Subcutaneous abdominal adipose tissue (tissue), 5 donors: ENCODE results near the gene GARNL3.

Source experiments
- H3K27ac ChIP-seq: one replicate; pipeline ENCODE4 v1.7.0; 2013; ENCODE audit warnings: low read depth, mild to moderate bottlenecking, inconsistent platforms, low read length, moderate library complexity
- H3K27me3 ChIP-seq, 5 donors: one replicate each; pipeline ENCODE4 v1.7.0; 2013; ENCODE audit warnings: low read length in 5 of 5, inconsistent platforms in 1 of 5; ENCODE audit not compliant: control insufficient read depth in 5 of 5, insufficient read depth in 4 of 5
- H3K36me3 ChIP-seq, 5 donors: one replicate each; pipeline ENCODE4 v1.7.0; 2013; ENCODE audit warnings: low read length in 5 of 5; ENCODE audit not compliant: control insufficient read depth in 5 of 5, insufficient read depth in 5 of 5
- H3K4me1 ChIP-seq, 5 donors: one replicate each; pipeline ENCODE4 v1.7.0; 2013; ENCODE audit warnings: low read length in 5 of 5, mild to moderate bottlenecking in 3 of 5, moderate library complexity in 1 of 5; ENCODE audit not compliant: control insufficient read depth in 5 of 5, insufficient read depth in 5 of 5
- H3K4me3 ChIP-seq, 5 donors: one replicate each; pipeline ENCODE4 v1.7.0; 2013; ENCODE audit warnings: low read length in 5 of 5, low read depth in 1 of 5
- H3K9ac ChIP-seq, 5 donors: one replicate each; pipeline ENCODE4 v1.7.0; 2013; ENCODE audit warnings: low read length in 5 of 5, mild to moderate bottlenecking in 4 of 5, moderate library complexity in 3 of 5
- H3K9me3 ChIP-seq, 5 donors: one replicate each; pipeline ENCODE4 v1.7.0; 2013; ENCODE audit warnings: low read length in 5 of 5; ENCODE audit not compliant: control insufficient read depth in 5 of 5
- donor health status: healthy.
- donor health status: healthy.
- donor health status: healthy.
- donor health status: healthy.
- donor health status: healthy.

The GARNL3 gene

DNA sequence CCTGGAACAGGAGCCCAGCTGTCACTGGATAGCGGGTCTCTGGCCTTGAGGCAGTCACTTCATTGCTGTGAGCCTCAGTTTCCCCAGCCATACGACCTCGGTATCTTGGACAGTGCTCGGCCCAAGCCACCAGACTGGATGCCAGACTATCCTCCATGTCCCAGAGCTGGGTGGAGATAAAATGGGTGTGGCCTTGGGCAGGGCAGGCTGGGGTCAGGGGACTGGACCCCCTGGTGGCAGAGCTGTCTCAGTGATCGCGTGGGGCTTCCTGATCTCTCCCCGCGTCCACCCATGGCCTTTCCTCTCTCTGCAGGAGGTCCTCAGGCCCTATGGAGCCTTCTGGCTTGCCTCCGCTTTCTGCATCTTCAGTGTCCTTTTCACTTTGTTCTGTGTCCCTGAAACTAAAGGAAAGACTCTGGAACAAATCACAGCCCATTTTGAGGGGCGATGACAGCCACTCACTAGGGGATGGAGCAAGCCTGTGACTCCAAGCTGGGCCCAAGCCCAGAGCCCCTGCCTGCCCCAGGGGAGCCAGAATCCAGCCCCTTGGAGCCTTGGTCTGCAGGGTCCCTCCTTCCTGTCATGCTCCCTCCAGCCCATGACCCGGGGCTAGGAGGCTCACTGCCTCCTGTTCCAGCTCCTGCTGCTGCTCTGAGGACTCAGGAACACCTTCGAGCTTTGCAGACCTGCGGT is 142.4 kb downstream of the GARNL3 start:
- H3K27ac ChIP-seq = no peak overlapping the region
- no peaks in the 10 kb centered on the region for H3K9me3 ChIP-seq
- H3K9ac ChIP-seq = no peak overlapping the region
- no peaks in the 10 kb centered on the region for H3K4me1 ChIP-seq
- peaks cover 0 to 59% (median 40%) of the 10 kb centered on the region in 5 donors for H3K36me3 ChIP-seq
- H3K4me3 ChIP-seq = no peak overlapping the region
- H3K27me3 ChIP-seq = no peaks in the 10 kb centered on the region

DNA sequence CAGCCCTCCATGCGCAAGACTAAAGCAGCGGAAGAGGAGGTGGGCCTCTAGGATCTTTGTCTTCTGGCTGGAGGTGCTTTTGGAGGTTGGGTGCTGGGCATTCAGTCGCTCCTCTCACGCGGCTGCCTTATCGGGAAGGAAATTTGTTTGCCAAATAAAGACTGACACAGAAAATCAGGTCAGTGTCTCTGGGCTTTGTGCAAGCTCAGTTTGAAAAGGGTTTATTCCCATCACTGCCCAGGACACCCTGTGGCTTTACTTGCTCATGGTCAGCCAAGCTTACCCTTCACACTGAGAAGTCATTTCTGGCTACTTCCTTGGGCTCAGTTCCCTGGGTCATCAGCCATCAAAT is 142.9 kb downstream of the GARNL3 start:
- peaks cover 0 to 4% (median 0%) of the 10 kb centered on the region in 5 donors for H3K4me1 ChIP-seq
- H3K27ac ChIP-seq = no peak overlapping the region
- H3K36me3 ChIP-seq = peaks cover 0 to 54% (median 37%) of the 10 kb centered on the region in 5 donors
- H3K27me3 ChIP-seq = no peaks in the 10 kb centered on the region
- no peak overlapping the region for H3K9ac ChIP-seq
- H3K4me3 ChIP-seq = no peak overlapping the region
- H3K9me3 ChIP-seq = no peaks in the 10 kb centered on the region

DNA sequence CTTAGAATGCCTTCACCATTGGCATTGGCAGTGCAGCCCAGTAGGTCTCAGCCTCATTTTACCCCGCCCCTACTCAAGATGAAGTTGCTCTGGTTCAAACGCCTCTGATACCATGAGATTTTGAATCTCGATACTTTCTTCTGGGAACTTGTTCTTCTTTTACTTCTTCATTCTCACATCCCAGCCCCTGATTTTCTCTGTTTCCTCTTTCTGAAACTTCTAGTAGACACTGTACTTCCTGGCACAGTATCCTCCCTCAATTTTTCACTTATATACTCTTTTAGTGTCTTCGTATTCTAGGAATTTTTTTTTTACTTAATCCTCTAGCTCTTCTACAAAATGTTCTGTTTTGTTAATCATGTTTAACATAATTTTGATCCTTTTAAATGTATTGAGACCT is 146.5 kb downstream of the GARNL3 start:
- H3K4me1 ChIP-seq = peaks cover 0 to 7% (median 2%) of the 10 kb centered on the region in 5 donors
- no peak overlapping the region for H3K4me3 ChIP-seq
- no peak overlapping the region for H3K27ac ChIP-seq
- H3K36me3 ChIP-seq = peaks cover 0 to 20% (median 10%) of the 10 kb centered on the region in 5 donors
- H3K9me3 ChIP-seq = no peaks in the 10 kb centered on the region
- H3K9ac ChIP-seq = no peak overlapping the region
- H3K27me3 ChIP-seq = no peaks in the 10 kb centered on the region

DNA sequence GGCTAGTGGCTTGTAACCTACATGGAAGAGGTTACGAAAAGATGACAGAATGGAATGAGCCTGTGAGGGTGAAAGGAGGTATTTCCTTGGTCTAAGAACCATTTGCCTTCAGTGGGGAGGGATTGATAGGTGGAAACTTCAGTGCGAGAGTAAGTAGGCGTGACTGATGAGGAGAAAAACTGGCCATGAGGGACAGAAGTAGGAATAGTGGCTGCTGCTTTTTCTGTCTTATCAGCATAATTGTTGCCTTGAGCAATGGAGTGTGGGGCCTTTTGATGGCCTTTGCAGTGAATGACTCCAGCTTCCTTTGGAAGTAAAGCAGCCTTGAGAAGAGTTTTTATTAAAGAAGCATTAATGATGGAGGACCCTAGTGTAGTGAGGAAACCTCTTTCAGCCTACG is 150.6 kb downstream of the GARNL3 start:
- H3K27me3 ChIP-seq = no peaks in the 10 kb centered on the region
- peaks cover 0 to 6% (median 2%) of the 10 kb centered on the region in 5 donors for H3K36me3 ChIP-seq
- H3K27ac ChIP-seq = no peak overlapping the region
- no peaks in the 10 kb centered on the region for H3K9me3 ChIP-seq
- peaks cover 0 to 17% (median 5%) of the 10 kb centered on the region in 5 donors for H3K4me1 ChIP-seq
- no peak overlapping the region for H3K9ac ChIP-seq
- H3K4me3 ChIP-seq = no peak overlapping the region

DNA sequence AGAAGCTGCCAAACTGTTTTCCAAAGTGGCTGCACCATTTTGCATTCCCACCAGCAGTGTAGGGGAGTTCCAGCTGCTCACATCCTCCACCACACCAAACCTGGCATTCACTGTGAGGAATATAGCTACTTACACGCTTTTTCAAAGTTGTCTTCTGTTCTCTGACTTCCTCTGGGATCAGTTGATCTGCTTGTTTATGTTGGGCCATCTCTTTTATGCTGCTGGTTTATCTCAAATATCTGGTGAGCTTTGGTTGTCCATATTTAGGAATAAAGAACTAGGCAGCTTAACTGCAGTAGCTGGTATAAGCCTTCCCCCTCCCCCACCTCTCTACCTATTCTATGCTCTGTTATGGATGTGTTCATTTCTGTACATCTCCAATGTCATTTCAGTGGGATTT is 151.1 kb downstream of the GARNL3 start:
- Histone ChIP-seq H3K27ac (no peak overlapping the region), H3K4me1 (peaks cover 0 to 17% (median 5%) of the 10 kb centered on the region in 5 donors), H3K9ac (no peak overlapping the region), H3K9me3 (no peaks in the 10 kb centered on the region), H3K27me3 (no peaks in the 10 kb centered on the region), H3K4me3 (no peak overlapping the region), H3K36me3 (peaks cover 0 to 6% (median 2%) of the 10 kb centered on the region in 5 donors)

DNA sequence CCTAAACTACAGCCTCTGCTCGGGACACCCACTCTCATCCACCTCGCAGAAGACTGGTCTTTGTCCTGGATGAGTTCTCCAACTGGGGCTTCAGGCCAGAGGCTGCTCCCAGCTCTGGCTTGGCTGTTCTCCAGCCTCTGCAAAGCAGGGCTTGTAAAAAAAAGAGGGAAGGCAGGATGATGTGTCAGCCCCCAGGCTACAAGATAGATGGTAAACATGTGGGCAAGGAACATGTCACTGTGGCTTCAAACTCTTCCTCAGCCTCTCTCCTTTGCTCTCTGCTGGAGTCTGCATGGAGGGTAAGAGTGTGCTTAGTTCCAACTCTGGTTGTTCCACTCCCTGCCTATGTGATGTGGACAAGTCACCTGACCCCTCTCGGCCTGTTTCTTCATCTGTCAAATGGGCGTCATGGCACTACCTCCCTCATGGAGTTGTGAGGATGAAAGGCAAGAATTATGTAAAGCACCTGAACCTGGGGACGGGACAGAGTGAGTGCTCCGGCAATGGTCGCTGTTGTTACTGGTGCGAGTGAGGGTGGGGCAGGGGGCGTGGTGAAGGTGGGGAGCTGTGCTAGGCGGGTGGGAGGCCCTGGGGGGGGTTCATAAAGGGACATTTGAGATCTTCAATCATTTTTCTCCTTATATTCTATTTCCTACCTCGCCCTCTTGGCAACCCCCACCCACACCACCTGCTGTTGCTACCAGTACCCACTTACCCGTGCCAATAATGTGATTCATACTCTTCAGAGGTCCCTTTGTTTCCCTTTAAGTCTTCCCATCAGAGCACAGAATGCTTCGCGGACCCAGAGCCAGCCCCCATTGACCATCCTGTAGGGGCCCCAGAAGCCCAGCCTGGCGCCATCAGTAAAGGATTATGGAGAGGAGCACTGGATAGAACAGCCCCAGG is 152.8 kb downstream of the GARNL3 start:
- H3K9ac ChIP-seq = no peak overlapping the region
- no peaks in the 10 kb centered on the region for H3K9me3 ChIP-seq
- no peak overlapping the region for H3K4me3 ChIP-seq
- no peaks in the 10 kb centered on the region for H3K27me3 ChIP-seq
- H3K36me3 ChIP-seq = peaks cover 0 to 4% (median 2%) of the 10 kb centered on the region in 5 donors
- H3K4me1 ChIP-seq = peaks cover 0 to 18% (median 8%) of the 10 kb centered on the region in 5 donors
- H3K27ac ChIP-seq = no peak overlapping the region

DNA sequence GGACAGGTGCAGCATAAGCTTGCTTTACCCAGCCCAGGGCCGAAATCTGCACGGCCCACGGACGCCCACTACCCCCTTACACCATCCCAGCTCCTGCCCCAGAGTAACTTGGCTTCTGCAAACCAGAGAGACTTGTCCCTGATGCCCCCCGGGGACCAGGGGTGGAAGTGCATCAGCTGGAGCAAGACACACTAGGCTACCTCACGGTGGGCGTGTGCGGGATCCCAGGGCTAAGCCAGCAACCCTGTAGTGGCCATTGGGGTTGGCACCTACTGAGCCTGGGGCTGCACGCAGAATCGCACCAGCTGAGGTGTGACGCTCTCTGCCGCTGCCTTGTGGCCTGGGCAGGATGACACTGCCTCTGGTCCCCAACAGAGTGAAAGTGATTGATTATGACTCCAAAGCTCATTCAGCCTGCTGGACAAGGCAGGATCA is 153.5 kb downstream of the GARNL3 start:
- H3K4me1 ChIP-seq = peaks cover under 1 to 23% (median 15%) of the 10 kb centered on the region in 5 donors
- no peak overlapping the region for H3K9ac ChIP-seq
- H3K4me3 ChIP-seq = no peak overlapping the region

DNA sequence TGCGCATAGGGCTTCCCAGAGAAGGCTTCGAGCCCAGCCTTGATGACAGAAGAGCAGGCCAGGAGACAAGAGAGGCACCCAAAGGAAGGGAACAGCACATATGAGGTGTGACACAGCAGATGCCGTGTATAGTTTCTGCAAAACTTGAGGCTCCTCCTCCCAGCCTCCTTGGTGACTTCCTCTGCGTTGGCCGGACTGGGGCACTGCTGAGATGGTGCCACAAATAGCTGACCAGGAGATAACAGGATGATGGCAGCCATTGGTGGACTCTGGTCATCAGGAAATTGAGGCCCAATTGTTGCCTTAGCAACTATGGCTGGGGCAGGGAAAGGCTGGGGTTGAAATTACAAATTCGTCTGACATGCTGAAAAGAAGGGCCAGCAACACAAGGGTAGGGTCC is 154.8 kb downstream of the GARNL3 start:
- H3K4me3 ChIP-seq = no peak overlapping the region
- H3K9me3 ChIP-seq = no peaks in the 10 kb centered on the region
- no peak overlapping the region for H3K27ac ChIP-seq
- H3K9ac ChIP-seq = no peak overlapping the region
- H3K36me3 ChIP-seq = peaks cover 0 to 4% (median 2%) of the 10 kb centered on the region in 5 donors
- no peaks in the 10 kb centered on the region for H3K27me3 ChIP-seq
- peaks cover 5 to 33% (median 23%) of the 10 kb centered on the region in 5 donors for H3K4me1 ChIP-seq

More for the DNA sequence above, 153.5 kb downstream of the GARNL3 start:
- Histone ChIP-seq H3K9me3 (no peaks in the 10 kb centered on the region), H3K27ac (no peak overlapping the region), H3K27me3 (no peaks in the 10 kb centered on the region), H3K36me3 (peaks cover 0 to 4% (median 2%) of the 10 kb centered on the region in 5 donors)

DNA sequence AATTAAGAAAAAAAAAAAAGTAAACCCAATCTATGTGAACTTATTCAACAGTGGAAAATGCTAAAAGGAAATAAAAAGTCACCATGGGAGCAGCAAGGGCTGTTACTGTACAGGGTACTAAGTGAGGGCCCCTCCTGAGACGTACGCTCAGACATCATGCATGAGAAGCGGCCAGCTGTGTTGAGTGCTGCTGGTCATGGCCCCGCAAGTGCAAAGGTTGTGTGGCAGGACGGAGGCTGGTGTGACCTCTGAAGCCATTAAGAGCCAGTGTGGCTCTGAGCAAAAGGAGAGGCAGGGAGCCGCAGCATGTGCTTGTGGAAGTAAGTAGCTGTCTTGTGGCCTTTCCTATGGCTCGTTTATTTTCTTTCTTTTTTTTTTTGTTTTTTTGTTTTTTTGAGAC is 156.5 kb downstream of the GARNL3 start:
- H3K4me1 ChIP-seq = peaks cover 8 to 44% (median 33%) of the 10 kb centered on the region in 5 donors
- no peak overlapping the region for H3K4me3 ChIP-seq
- peaks cover 0 to 4% (median 2%) of the 10 kb centered on the region in 5 donors for H3K36me3 ChIP-seq
- no peaks in the 10 kb centered on the region for H3K27me3 ChIP-seq
- H3K9ac ChIP-seq = no peak overlapping the region
- H3K27ac ChIP-seq = no peak overlapping the region
- no peaks in the 10 kb centered on the region for H3K9me3 ChIP-seq
